T-helper 22 cell (primary cell): ENCODE measurements around the gene FAM210B.
"Not testable (repeated sequence)": the region's sequence is repeated elsewhere in the genome, so short reads cannot be mapped to it uniquely, and the experiment has no call there.

Experiments
- DNase-seq: peaks from one replicate; pipeline ENCODE4 v3.0.0-alpha.2; 2020; ENCODE audit warnings: low read depth

The FAM210B gene

DNA sequence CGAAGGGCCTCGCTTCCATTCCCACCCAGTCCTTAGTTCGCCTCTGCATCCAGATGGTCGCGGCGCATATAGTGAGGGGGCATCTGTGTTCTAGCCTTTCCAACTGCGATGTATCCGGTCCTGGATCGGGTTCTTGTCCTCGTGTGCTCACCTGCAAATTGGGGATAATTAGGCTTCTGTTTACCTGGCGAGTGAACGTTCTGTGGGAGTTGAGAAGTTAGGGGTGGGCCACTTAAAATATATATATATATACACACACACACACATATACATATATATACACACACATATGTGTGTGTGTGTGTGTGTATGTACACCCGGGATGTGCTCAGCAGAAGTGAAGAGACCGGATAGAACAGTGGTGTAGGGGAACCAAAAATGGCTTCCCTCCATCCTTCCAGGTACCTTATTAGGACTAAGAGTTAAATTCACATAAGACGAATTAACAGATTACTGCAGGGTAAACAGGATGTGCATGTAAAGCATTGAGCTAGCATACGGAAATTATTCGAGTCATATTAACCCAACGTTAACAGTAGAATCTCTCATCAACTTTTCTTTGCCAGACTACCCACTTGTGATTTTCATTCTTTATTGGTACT is 34.2 kb downstream of the FAM210B start:
- no peak for DNase-seq

DNA sequence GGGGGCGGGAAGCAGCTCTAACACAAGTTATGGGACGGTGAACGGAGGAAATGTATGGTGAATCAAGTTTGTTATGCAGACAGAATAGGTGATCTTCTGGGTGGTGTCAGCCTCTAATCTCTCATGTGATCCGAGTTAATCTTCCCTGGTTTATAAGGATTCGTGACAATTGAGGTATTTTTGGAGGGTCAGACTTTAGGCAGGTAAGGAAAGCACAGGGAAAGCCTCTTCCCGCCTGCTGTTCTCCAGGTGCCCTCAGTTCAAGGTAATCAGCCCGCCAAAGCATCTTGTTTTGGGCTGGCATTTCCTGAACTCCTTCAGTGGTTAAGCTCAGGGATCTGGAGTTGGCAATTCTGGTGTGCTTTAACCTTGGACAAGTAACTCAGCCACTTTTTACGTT is 34.9 kb downstream of the FAM210B start:
- DNase-seq = no peak

DNA sequence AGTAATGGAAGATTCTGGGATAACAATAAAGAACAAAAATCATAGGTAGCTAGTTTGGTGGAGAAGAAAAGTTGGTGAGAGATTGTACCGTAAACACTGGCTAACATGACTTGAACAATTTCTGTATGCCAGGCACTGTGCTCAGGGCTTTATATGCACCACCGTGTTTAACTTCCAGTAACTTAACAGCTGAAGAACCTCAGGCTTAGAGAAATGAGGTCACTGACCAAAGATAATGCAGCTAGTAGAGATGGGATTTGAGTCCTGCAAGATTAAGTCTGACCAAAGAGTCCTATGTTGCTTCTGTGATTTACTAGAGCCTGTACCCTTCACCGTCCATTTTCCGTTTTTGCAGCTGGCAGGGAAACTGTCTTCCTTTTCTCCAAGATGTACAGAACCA is 36.4 kb downstream of the FAM210B start:
- no peak for DNase-seq

GRCh38 chr20:56400001-56400640 is 41.3 kb downstream of the FAM210B start:
- DNase-seq = no peak

GRCh38 chr20:56403465-56403864 is 44.7 kb downstream of the FAM210B start:
- DNase-seq = no peak

GRCh38 chr20:56405356-56405755 is 46.6 kb downstream of the FAM210B start:
- DNase-seq = not testable (repeated sequence)

- no peak for DNase-seq
These were observed 48.1 kb downstream of the FAM210B start for GRCh38 chr20:56406910-56407309.

- no peak for DNase-seq
These were observed 50.7 kb downstream of the FAM210B start for GRCh38 chr20:56409521-56409920.

DNA sequence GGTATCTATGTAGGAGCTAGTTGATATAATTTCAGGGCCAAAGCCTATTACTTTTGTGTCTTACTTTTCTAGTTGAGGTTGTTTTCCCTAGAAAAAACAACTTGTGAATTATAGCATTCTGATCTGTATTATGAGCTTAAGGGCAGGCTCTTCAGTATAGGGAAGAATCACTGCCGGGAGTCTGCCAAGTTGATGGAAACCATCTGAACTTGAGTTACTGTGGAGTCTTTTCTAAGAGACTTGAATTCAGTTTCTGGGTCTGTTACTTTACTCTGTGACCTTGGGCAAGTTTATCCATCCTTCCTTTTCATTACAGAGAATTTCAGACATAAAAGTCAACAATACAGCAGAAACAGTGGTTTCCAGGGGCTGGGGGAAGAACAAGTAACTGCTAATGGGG is 51.2 kb downstream of the FAM210B start:
- DNase-seq = no peak

DNA sequence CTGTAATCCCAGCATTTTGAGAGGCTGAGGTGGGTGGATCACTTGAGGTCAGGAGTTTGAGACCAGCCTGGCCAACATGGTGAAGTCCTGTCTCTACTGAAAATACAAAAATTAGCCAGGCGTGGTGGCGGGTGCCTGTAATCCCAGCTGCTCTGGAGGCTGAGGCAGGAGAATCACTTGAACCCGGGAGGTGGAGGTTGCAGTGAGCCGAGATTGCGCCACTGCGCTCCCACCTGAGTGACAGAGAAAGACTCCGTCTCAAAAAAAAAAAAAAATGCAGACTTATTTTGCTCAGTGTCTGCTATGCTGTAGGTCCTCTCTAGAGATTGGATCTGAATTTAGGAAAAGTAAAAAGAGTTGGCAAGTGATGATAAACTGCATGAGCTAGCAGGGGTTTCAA is 52.5 kb downstream of the FAM210B start:
- not testable (repeated sequence) for DNase-seq

- DNase-seq = no peak
These were observed 53.1 kb downstream of the FAM210B start, which contains the start of gene CASS4 for GRCh38 chr20:56411759-56412472. Gene CASS4 (plus strand): TSS chr20:56412260. CDS start chr20:56412459, 199 bp downstream.

GRCh38 chr20:56412473-56412790 is 53.7 kb downstream of the FAM210B start:
- DNase-seq = no peak

DNA sequence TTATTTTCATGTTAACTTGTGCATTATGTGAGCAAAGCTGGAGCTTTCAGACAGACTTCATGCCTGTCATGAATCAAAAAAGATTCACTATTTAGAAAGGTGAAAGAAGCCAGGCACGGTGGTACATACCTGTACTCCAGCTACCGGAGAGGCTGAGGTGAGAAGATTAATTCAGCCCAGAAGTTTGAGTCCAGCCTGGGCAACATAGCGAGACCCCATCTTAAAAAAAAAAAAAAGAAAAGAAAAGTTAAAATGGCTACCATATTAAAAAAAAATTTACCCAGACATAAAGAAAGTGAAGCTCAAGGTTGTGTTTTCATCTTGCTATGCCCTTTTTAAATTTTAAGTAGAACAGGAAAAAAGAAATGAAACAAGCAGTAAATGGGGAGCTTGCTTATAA is 54.2 kb downstream of the FAM210B start:
- no peak for DNase-seq

DNA sequence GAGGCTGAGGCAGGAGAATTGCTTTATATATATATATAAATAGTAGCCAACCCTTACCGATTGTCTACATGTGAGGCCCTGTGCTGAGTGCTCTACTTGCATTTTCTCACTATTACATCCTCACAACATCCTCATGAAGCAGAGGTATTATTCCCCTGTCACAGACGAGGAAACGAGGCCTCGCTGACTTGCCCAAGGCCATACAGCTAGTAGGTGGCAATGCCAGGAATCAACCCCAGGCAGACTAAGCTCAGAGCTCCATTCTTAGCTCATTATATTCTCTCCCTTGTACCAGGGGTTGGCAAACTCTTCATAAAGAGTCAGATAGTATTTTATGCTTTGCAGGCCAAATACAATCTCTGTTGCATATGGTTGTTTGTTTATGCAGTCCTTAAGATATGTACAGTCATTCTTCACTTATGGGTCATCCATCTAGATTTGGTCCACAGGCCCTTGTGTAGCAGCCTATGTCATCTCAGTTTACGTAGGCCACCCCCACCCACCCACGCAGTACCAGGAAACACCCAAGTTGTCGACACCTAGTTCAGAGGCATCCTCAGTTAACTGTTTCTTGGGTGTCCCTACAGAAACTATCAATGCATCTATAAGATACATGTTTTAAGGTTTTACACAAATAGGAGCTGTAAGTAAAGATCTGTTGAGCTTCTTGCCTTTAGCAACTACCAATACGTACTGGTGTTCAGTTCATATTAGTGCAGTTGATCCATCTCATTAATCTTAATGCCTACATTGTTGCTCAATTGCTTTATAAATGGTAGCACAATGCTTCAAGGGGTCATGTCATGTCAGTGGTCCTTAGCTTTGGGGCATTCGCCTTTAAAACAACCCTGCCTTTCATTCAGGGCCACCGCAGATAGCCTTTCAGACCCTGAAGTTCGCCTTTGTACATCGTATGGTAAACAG is 56.3 kb downstream of the FAM210B start:
- DNase-seq = no peak

GRCh38 chr20:56417402-56417801 is 58.6 kb downstream of the FAM210B start:
- DNase-seq = no peak

DNA sequence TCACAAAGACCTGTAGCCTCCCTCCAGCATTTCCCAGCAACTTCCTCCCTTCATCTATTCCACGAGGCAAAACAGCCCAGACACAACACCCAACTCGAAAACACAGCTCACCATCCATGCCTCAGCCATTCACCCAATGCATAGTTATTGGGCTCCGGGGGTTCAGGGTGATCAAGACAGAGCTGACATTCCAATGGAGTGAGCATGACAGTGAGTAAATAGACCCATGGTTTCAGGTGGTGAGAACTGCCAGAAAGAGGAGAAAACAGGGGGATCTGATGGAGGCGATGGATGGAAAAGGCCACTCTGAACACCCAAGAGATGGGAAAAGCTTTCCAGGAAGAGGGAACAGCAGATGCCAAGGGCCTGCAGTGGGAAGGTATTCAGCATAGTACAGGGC is 59.1 kb downstream of the FAM210B start:
- DNase-seq = no peak
